GM18858 (cell line): ENCODE results near the gene WEE2.
"Not testable (repeated sequence)": the region's sequence is repeated elsewhere in the genome, so short reads cannot be mapped to it uniquely, and the experiment has no call there.

Source experiments
- ATAC-seq: cut with Tn5 transposase; IDR thresholded peaks from one replicate; pipeline ENCODE4 v1.9.1; 2021; ENCODE audit not compliant: unreplicated experiment

WEE2 gene

GRCh38 chr7:141770083-141770583 is 62.0 kb downstream of the WEE2 start:
- ATAC-seq = not testable (repeated sequence)

DNA sequence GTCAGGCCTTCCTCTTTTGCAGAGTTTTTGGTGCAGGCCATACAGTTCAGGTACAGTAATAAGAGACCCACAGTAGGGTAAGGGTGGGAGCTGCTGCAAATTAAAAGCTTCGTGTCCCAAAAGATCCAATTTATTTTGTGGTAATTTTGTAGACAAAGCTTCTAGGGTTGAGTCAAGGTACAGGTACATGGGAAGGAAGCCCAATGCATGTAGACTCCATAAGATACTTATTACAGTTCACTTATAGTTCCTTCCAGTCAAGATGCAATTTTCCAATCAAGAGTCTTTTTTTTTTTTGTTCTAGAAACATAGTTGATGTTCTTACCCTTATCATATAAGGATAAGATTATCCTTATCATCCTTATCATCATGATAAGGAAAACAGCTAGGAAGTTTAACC is 68.2 kb downstream of the WEE2 start, which contains the start of gene TAS2R4:
Gene TAS2R4 (plus strand): TSS at position 301 of the 400 bp plus-strand sequence. CDS start 1,815 bp downstream, outside the sequence.
- ATAC-seq = no peak
